NB4 (cell line): ENCODE results near the gene SPATA12.

Source experiments
- POLR2A ChIP-seq: IDR thresholded peaks from 2 replicates; pipeline ENCODE4 v1.6.1; 2011; ENCODE audit warnings: mild to moderate bottlenecking; ENCODE audit not compliant: insufficient read length; ENCODE audit errors: extremely low read depth
- TF ChIP-seq, protein P1 (sequence below): IDR thresholded peaks from one replicate; pipeline ENCODE4 v1.5.1; 2012; ENCODE audit warnings: low read depth, low read length

DNA sequence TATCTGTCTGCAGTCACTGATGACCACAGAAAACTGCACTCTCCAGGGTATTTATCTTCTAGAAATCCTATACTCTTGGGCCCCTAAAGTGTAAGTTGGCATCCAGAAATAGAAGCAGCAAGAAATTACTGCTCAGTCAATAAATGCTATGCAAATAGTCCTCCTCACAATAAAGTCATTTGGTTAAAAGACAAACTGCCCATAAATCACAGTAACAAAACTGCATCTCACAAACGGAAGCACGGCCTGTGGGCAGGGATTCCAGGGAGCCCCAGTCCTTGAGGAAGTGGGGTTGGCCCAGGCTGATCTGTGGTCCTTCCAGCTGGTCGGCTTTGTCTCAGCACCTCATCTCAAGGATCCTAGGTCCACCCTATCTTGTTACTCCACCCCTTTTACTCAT, 29.7 kb upstream of the SPATA12 start:
- TF ChIP-seq, protein P1, sequence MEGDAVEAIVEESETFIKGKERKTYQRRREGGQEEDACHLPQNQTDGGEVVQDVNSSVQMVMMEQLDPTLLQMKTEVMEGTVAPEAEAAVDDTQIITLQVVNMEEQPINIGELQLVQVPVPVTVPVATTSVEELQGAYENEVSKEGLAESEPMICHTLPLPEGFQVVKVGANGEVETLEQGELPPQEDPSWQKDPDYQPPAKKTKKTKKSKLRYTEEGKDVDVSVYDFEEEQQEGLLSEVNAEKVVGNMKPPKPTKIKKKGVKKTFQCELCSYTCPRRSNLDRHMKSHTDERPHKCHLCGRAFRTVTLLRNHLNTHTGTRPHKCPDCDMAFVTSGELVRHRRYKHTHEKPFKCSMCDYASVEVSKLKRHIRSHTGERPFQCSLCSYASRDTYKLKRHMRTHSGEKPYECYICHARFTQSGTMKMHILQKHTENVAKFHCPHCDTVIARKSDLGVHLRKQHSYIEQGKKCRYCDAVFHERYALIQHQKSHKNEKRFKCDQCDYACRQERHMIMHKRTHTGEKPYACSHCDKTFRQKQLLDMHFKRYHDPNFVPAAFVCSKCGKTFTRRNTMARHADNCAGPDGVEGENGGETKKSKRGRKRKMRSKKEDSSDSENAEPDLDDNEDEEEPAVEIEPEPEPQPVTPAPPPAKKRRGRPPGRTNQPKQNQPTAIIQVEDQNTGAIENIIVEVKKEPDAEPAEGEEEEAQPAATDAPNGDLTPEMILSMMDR: no peak
- TF ChIP-seq POLR2A: no peak
